ENCODE results near the gene EPHA2. TPM values are rescaled to one million over a fixed set of nuclear protein-coding genes. Genes with fewer than 3 reads are reported as not detected.

EPHA2 gene
- total and polyA plus RNA-seq, 2 donors (not counting 1 experiment from before 2014, with no cell fraction given), result 9.8 to 24.6 TPM

- H3K4me3 ChIP-seq (replicated peaks in 1 of 4; ENCODE audit: control extremely low read depth in 1 of 4, insufficient read depth in 1 of 4, low read depth in 3 of 4, low read length in 4 of 4), result no peak overlapping the region
- no peak overlapping the region for H3K4me2 ChIP-seq (ENCODE audit: extremely low read depth, insufficient read depth, low read length)
- no peak for DNase-seq (ENCODE audit: low read depth in 2 of 2)
- H3K79me2 ChIP-seq (ENCODE audit: control insufficient read depth, insufficient read depth, low read length), result no peaks in the 10 kb centered on the region
- H3K27ac ChIP-seq (ENCODE audit: insufficient read depth, low read length), result no peak overlapping the region
- no peak for TF ChIP-seq EZH2 (IDR thresholded peaks at IDR 0.05; ENCODE audit: low read length, missing control alignments)
- TF ChIP-seq, protein P1, sequence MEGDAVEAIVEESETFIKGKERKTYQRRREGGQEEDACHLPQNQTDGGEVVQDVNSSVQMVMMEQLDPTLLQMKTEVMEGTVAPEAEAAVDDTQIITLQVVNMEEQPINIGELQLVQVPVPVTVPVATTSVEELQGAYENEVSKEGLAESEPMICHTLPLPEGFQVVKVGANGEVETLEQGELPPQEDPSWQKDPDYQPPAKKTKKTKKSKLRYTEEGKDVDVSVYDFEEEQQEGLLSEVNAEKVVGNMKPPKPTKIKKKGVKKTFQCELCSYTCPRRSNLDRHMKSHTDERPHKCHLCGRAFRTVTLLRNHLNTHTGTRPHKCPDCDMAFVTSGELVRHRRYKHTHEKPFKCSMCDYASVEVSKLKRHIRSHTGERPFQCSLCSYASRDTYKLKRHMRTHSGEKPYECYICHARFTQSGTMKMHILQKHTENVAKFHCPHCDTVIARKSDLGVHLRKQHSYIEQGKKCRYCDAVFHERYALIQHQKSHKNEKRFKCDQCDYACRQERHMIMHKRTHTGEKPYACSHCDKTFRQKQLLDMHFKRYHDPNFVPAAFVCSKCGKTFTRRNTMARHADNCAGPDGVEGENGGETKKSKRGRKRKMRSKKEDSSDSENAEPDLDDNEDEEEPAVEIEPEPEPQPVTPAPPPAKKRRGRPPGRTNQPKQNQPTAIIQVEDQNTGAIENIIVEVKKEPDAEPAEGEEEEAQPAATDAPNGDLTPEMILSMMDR (conservative IDR thresholded peaks at IDR 0.05 in 1 of 2, IDR thresholded peaks at IDR 0.05 in 1 of 2; ENCODE audit: low read depth in 1 of 2, low read length in 2 of 2), result no peak
- H3K36me3 ChIP-seq (ENCODE audit: control insufficient read depth, insufficient read depth, low read length), result no peaks in the 10 kb centered on the region
- no peaks in the 10 kb centered on the region for H3K27me3 ChIP-seq (ENCODE audit: control insufficient read depth, insufficient read depth, low read length)
- H3K4me1 ChIP-seq (ENCODE audit: control insufficient read depth, extremely low read depth, insufficient read depth, low read length), result peaks cover 2% of the 10 kb centered on the region
- H3K9me3 ChIP-seq (ENCODE audit: control insufficient read depth, insufficient read depth, low read depth, low read length), result no peaks in the 10 kb centered on the region
- no peaks in the 10 kb centered on the region for H4K20me1 ChIP-seq (ENCODE audit: control insufficient read depth, extremely low read depth, insufficient read depth, low read length)
- H3K9ac ChIP-seq (ENCODE audit: insufficient read depth, low read length), result no peak overlapping the region
- no peak overlapping the region for H2AFZ ChIP-seq (ENCODE audit: low read length)
These were observed 39.2 kb downstream of the EPHA2 start for GRCh38 chr1:16116625-16117024.

- Histone ChIP-seq H3K79me2 (ENCODE audit: control insufficient read depth, insufficient read depth, low read length) (no peaks in the 10 kb centered on the region), H2AFZ (ENCODE audit: low read length) (no peak overlapping the region), H3K27me3 (ENCODE audit: control insufficient read depth, insufficient read depth, low read length) (no peaks in the 10 kb centered on the region), H3K4me2 (ENCODE audit: extremely low read depth, insufficient read depth, low read length) (no peak overlapping the region), H3K36me3 (ENCODE audit: control insufficient read depth, insufficient read depth, low read length) (no peaks in the 10 kb centered on the region), H4K20me1 (ENCODE audit: control insufficient read depth, extremely low read depth, insufficient read depth, low read length) (no peaks in the 10 kb centered on the region), H3K4me3 (replicated peaks in 1 of 4; ENCODE audit: control extremely low read depth in 1 of 4, insufficient read depth in 1 of 4, low read depth in 3 of 4, low read length in 4 of 4) (no peak overlapping the region), H3K9ac (ENCODE audit: insufficient read depth, low read length) (no peak overlapping the region), H3K9me3 (ENCODE audit: control insufficient read depth, insufficient read depth, low read depth, low read length) (no peaks in the 10 kb centered on the region), H3K27ac (ENCODE audit: insufficient read depth, low read length) (no peak overlapping the region), H3K4me1 (ENCODE audit: control insufficient read depth, extremely low read depth, insufficient read depth, low read length) (peaks cover 5% of the 10 kb centered on the region)
- DNase-seq (ENCODE audit: low read depth in 2 of 2), result no peak
- TF ChIP-seq, protein P1 (conservative IDR thresholded peaks at IDR 0.05 in 1 of 2, IDR thresholded peaks at IDR 0.05 in 1 of 2; ENCODE audit: low read depth in 1 of 2, low read length in 2 of 2), result no peak
- no peak for TF ChIP-seq EZH2 (IDR thresholded peaks at IDR 0.05; ENCODE audit: low read length, missing control alignments)
These were observed 39.9 kb downstream of the EPHA2 start for GRCh38 chr1:16116002-16116401.

DNA sequence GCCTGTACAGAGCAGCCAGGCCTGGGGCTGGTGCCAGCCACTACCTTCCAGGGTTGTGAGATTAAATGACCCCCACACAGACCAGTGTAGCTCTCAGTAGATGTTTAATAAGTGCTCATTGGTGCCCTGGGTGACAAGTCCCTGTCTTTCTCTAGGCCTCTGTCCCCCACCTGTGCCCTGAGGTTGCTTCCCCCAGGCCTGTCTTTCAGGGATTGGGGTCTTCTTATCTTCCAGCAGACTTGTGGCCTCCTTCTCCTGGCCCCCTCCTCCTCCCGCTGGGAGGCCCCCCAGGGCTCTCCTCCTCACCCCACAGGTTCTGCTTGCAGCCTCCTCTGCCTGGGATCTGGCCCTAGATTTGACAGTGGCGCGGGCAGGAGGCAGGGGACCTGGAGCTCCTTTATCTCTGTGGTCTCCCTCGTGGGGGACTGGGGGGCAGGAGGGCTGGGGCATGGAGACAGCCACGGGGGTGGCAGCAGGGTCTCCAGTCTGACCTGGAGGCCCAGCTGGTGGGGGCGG is 40.3 kb downstream of the EPHA2 start:
- H3K9me3 ChIP-seq (ENCODE audit: control insufficient read depth, insufficient read depth, low read depth, low read length), result no peaks in the 10 kb centered on the region
- no peak overlapping the region for H3K4me2 ChIP-seq (ENCODE audit: extremely low read depth, insufficient read depth, low read length)
- no peak overlapping the region for H3K9ac ChIP-seq (ENCODE audit: insufficient read depth, low read length)
- H3K4me3 ChIP-seq (replicated peaks in 1 of 4; ENCODE audit: control extremely low read depth in 1 of 4, insufficient read depth in 1 of 4, low read depth in 3 of 4, low read length in 4 of 4), result no peak overlapping the region
- H2AFZ ChIP-seq (ENCODE audit: low read length), result no peak overlapping the region
- H3K4me1 ChIP-seq (ENCODE audit: control insufficient read depth, extremely low read depth, insufficient read depth, low read length), result peaks cover 5% of the 10 kb centered on the region
- no peaks in the 10 kb centered on the region for H3K79me2 ChIP-seq (ENCODE audit: control insufficient read depth, insufficient read depth, low read length)
- no peak overlapping the region for H3K27ac ChIP-seq (ENCODE audit: insufficient read depth, low read length)
- no peak for TF ChIP-seq EZH2 (IDR thresholded peaks at IDR 0.05; ENCODE audit: low read length, missing control alignments)
- TF ChIP-seq, protein P1 (conservative IDR thresholded peaks at IDR 0.05 in 1 of 2, IDR thresholded peaks at IDR 0.05 in 1 of 2; ENCODE audit: low read depth in 1 of 2, low read length in 2 of 2), result no peak
- no peaks in the 10 kb centered on the region for H3K27me3 ChIP-seq (ENCODE audit: control insufficient read depth, insufficient read depth, low read length)
- H4K20me1 ChIP-seq (ENCODE audit: control insufficient read depth, extremely low read depth, insufficient read depth, low read length), result no peaks in the 10 kb centered on the region
- no peaks in the 10 kb centered on the region for H3K36me3 ChIP-seq (ENCODE audit: control insufficient read depth, insufficient read depth, low read length)
- DNase-seq (ENCODE audit: low read depth in 2 of 2), result no peak

All from fibroblast of lung (primary cell).